Activated T-cell treated with anti-CD3 and anti-CD28 coated beads, Interleukin-2, amount 50 U/mL, for 72 hours (primary cell): ENCODE measurements around the gene ABL1. TPM values are rescaled to one million over a fixed set of nuclear protein-coding genes. Genes with fewer than 3 reads are reported as not detected.

ENCODE experiments used
- ATAC-seq, 2 donors: fragments of 150-1000 bp; cut with Tn5 transposase; replicated peaks in 1 of 2; 2 replicates each; pipeline ENCODE4 v1.10.0; 2021; ENCODE audit warnings: moderate library complexity in 2 of 2, mild to moderate bottlenecking in 1 of 2
- DNase-seq, 2 donors: peaks; one replicate each; pipeline ENCODE4 v3.0.0; 2021 to 2022; ENCODE audit warnings: mixed read lengths in 1 of 2
- H3K27ac Mint-ChIP-seq: one replicate; pipeline ENCODE4 v1.8.0; 2022; ENCODE audit warnings: mild to moderate bottlenecking, moderate library complexity, mixed read lengths
- H3K27me3 Mint-ChIP-seq: one replicate; pipeline ENCODE4 v1.8.0; 2022; ENCODE audit warnings: low read depth, mixed read lengths
- H3K36me3 Mint-ChIP-seq, 2 donors: one replicate each; pipeline ENCODE4 v1.8.0; 2022; ENCODE audit warnings: mixed read lengths in 2 of 2, mild to moderate bottlenecking in 1 of 2; ENCODE audit not compliant: insufficient read depth in 2 of 2
- H3K4me1 Mint-ChIP-seq: one replicate; pipeline ENCODE4 v1.8.0; 2022; ENCODE audit warnings: low read depth, mixed read lengths
- H3K4me3 Mint-ChIP-seq, 2 donors: one replicate each; pipeline ENCODE4 v1.8.0; 2022; ENCODE audit warnings: mild to moderate bottlenecking in 2 of 2, mixed read lengths in 2 of 2, moderate library complexity in 2 of 2
- H3K9me3 Mint-ChIP-seq, 2 donors: one replicate each; pipeline ENCODE4 v1.8.0; 2022; ENCODE audit warnings: mixed read lengths in 2 of 2
- total RNA-seq, 2 donors: library from RNA; stranded (reverse); gene quantifications; one replicate each; pipeline ENCODE4 v1.2.3, GENCODE V29; 2022

ABL1 gene
- total RNA-seq, 2 donors from 2014 or later, result 36.5 to 39.9 TPM

GRCh38 chr9:130933114-130934046, 98.3 kb downstream of the ABL1 start:
- no peaks in the 10 kb centered on the region for H3K9me3 Mint-ChIP-seq
- H3K27ac Mint-ChIP-seq, result no peak overlapping the region
- no peak overlapping the region for H3K4me3 Mint-ChIP-seq
- no peaks in the 10 kb centered on the region for H3K36me3 Mint-ChIP-seq
- H3K4me1 Mint-ChIP-seq, result no peaks in the 10 kb centered on the region
- DNase-seq, result no peak
- H3K27me3 Mint-ChIP-seq, result peaks cover 47% of the 10 kb centered on the region
- no peak for ATAC-seq

- no peak overlapping the region for H3K4me3 Mint-ChIP-seq
- no peak overlapping the region for H3K27ac Mint-ChIP-seq
- H3K27me3 Mint-ChIP-seq, result peaks cover 47% of the 10 kb centered on the region
- no peak for ATAC-seq
- no peak for DNase-seq
- no peaks in the 10 kb centered on the region for H3K4me1 Mint-ChIP-seq
- no peaks in the 10 kb centered on the region for H3K9me3 Mint-ChIP-seq
- H3K36me3 Mint-ChIP-seq, result no peaks in the 10 kb centered on the region
Observed at GRCh38 chr9:130934246-130934645, 99.2 kb downstream of the ABL1 start.

- H3K36me3 Mint-ChIP-seq, result no peaks in the 10 kb centered on the region
- no peak for ATAC-seq
- H3K4me3 Mint-ChIP-seq, result no peak overlapping the region
- no peak overlapping the region for H3K27ac Mint-ChIP-seq
- peaks cover 47% of the 10 kb centered on the region for H3K27me3 Mint-ChIP-seq
- no peaks in the 10 kb centered on the region for H3K9me3 Mint-ChIP-seq
- no peaks in the 10 kb centered on the region for H3K4me1 Mint-ChIP-seq
- no peak for DNase-seq
Observed at GRCh38 chr9:130934702-130935647, 99.9 kb downstream of the ABL1 start.

- no peak overlapping the region for H3K4me3 Mint-ChIP-seq
- H3K36me3 Mint-ChIP-seq, result no peaks in the 10 kb centered on the region
- H3K4me1 Mint-ChIP-seq, result peaks cover 6% of the 10 kb centered on the region
- H3K27ac Mint-ChIP-seq, result no peak overlapping the region
- DNase-seq (no peak), ATAC-seq (no peak)
- peaks cover 55% of the 10 kb centered on the region for H3K27me3 Mint-ChIP-seq
- H3K9me3 Mint-ChIP-seq, result no peaks in the 10 kb centered on the region
Observed at GRCh38 chr9:130935648-130936271, 100.7 kb downstream of the ABL1 start.

DNA sequence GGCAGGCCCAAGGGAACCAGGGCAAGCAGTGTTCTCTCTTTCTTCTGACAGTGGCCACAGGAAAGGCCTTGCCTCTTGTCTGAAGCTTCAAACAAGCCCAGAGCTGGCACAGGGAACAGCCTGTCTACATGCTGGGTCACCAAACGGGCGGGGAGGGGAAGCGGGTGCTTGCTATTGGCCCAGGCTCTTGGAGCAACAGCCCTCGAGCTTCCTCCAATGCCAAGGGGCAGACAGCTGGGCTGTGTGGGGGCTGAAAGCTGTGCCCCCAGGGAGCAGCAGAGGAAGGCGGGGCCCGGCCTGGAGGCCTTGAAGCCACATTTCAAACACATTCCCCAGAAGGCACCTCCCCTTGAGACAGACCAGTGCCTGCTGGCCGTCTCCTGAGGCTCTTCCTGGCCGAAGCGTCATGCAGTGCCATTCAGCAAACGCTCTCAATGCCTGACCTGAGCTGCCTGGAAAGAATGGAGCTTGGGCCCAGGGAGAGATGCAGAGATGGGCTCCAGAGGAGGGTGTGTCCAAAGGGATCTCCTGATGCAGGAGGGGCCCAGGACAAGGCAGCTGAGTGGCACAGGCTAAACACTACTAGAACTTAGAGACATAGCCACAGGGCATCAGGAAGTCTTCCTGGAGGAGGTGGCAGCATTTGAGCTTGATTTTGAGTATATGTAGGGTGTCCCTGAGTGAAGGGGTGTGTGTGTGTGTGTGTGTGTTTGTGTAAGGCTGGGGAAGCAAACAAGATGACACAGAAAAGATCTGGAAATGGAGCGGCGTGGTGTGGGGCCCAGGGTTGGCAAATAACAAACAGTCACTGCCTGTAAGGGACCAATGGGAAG, 101.4 kb downstream of the ABL1 start:
- no peaks in the 10 kb centered on the region for H3K9me3 Mint-ChIP-seq
- DNase-seq (no peak), ATAC-seq (no peak)
- H3K4me1 Mint-ChIP-seq, result peaks cover 13% of the 10 kb centered on the region
- no peaks in the 10 kb centered on the region for H3K36me3 Mint-ChIP-seq
- H3K27ac Mint-ChIP-seq, result no peak overlapping the region
- H3K27me3 Mint-ChIP-seq, result peaks cover 57% of the 10 kb centered on the region
- H3K4me3 Mint-ChIP-seq, result no peak overlapping the region

Other genes starting within 250 kb of the ABL1 start
- not detected for gene PRDM12, start 170.7 kb upstream of the ABL1 start, total RNA-seq
- 10 to 100 TPM; 43.7 to 55.0 TPM for gene EXOSC2, start 141.5 kb upstream of the ABL1 start, total RNA-seq
- gene QRFP, start 61.6 kb downstream of the ABL1 start, total RNA-seq, result not detected
- not detected for gene FIBCD1, start 104.0 kb downstream of the ABL1 start, total RNA-seq
- gene LAMC3, start 173.9 kb downstream of the ABL1 start, total RNA-seq, result under 1 TPM; 0.65 to 0.74 TPM